Measurements from ENCODE around the gene TXNRD1.
"Not testable (repeated sequence)": the region's sequence is repeated elsewhere in the genome, so short reads cannot be mapped to it uniquely, and the experiment has no call there.

TXNRD1 gene

GRCh38 chr12:104242546-104243206, 27.1 kb downstream of the TXNRD1 start:
- no peak for DNase-seq

GRCh38 chr12:104243551-104243950, 28.0 kb downstream of the TXNRD1 start:
- DNase-seq, result no peak

DNA sequence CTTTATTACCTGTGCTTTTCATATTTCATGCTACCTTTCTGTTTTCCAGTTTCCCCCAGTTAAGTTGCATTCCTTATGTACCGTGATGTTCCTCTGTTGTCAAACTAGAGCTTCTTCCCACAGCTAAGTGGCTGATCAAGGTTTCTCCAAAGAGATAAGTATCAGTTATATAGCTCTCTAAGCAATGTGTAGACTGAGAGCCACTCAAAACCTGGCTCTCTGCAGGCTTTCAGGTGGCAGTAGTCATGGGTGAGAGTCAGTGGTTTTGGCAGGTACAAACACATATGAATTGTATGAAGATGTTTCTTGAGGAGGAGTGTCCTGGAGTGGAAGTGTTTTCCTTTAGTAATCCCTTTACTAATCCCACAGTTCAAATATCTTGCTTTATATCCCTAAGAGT, 28.4 kb downstream of the TXNRD1 start:
- no peak for DNase-seq

GRCh38 chr12:104247698-104248097, 32.1 kb downstream of the TXNRD1 start:
- DNase-seq, result no peak

- no peak for DNase-seq
Observed at GRCh38 chr12:104248444-104248843, 32.9 kb downstream of the TXNRD1 start.

- DNase-seq, result no peak
Observed at GRCh38 chr12:104249017-104249416, 33.4 kb downstream of the TXNRD1 start.

DNA sequence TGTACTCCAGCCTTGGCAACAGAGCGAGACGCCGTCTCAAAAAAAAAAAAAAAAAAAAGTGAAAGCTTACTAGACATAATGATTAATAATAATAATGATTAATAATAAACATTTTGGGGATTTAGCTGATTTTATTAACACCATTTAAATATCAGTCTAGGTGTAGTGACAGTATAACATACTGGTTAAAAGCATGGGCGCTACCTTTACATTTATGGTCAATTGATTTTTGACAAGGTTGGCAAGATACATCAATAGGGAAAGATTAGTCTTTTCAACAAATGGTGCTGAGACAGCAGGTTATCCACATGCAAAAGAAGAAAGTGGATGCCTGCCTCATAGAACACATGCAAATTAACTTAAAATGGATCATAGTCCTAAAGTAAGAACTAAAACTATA, 34.3 kb downstream of the TXNRD1 start:
- DNase-seq, result no peak

GRCh38 chr12:104250366-104251125, 35.0 kb downstream of the TXNRD1 start:
- no peak for DNase-seq

DNA sequence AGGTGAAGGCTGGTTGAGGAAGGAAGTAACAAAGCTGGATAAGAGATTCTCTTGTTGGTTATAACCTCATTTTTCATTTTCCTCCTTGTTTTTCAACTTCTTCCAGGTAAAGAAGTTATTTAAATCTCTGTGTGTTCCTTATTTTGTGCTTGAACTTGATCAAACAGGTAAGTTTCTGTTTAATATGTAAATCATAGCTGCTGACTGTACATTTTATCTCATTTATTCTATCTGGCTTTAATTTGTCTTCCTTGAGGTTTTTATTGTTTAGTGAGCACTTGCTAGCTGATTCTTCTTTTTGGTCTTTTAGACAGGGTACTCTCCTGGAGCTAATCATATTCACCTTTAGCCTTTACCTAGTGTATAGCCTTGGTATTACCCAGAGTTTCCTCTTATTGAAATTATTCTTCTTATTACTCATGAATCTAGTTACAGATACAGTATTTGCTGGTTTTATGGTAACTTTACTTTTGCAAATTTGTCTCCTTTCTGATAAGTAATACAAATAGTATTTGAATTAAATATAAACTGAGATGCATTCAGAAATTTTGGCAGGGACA, 42.4 kb downstream of the TXNRD1 start:
- DNase-seq, result no peak

DNA sequence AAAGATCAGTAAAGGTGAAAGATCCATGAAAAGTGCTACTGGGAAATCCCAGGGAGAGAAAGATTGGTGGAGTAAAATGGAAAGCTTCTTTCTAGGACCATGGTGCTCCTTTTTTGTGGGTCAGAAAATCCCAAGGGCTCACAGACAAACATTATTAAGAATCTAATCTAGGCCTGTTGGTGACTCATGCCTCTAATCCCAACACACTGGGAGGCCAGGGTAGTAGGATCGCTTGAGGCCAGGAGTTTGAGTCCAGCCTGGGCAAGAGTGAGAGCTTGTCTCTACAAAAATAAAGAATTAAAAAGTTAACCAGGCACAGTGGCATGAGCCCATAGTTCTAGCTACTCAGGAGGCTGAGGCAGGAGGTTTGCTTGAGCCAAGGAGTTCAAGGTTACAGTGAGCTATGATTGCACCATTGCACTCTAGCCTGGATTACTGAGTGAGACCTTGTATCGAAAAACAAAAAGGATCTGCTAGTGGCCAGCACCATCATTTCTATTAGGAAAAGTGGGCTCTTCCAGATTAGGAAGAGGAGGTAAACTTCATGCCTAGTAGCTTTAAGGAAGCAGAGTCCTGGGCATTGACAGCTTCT, 43.0 kb downstream of the TXNRD1 start:
- DNase-seq, result no peak

GRCh38 chr12:104263026-104263425, 47.4 kb downstream of the TXNRD1 start:
- DNase-seq, result no peak

- no peak for DNase-seq
Observed at GRCh38 chr12:104263580-104264358, 48.2 kb downstream of the TXNRD1 start.

- DNase-seq, result not testable (repeated sequence)
Observed at GRCh38 chr12:104265436-104265835, 49.9 kb downstream of the TXNRD1 start.

- no peak for DNase-seq
Observed at GRCh38 chr12:104272938-104273337, 57.4 kb downstream of the TXNRD1 start.

- no peak for DNase-seq
Observed at GRCh38 chr12:104273503-104273902, 57.9 kb downstream of the TXNRD1 start.

DNA sequence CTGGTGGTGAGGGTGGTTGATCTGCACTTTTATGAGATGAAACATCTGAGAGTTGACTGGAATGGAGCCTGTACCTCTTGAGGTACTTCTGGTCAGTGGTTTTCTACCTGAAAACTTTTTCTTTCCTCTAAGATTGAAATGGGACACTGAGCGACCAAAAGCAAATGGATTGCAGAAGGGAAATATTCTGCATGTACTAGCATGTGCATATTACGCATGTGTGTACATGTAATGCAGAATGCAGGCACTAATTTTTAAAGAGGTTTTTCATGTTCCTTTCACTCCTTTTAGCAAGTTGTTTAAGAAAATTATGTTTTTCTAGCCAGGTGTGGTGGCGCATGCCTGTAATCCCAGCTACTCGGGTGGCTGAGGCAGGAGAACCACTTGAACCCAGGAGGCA, 59.2 kb downstream of the TXNRD1 start:
- DNase-seq, result no peak

DNA sequence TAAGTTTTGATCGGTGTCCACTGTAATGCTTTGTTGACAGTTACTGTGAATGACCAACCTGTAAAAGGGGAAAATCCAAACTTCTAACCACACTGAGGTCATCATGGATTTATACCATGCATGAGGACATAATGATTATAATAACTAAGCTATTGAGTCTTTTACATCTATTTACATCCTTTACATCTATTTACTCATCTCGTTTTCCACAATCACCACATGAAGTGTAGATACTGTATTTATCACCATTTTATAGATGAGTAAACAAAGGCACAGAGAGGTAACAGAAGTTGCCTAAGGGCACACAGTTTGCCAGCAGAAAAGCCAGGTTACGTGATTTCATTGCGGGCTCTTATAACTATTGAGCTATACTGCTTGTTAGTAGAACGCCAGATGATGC, 60.1 kb downstream of the TXNRD1 start:
- no peak for DNase-seq

- no peak for DNase-seq
Observed at GRCh38 chr12:104276273-104277131, 60.9 kb downstream of the TXNRD1 start.

- DNase-seq, result no peak
Observed at GRCh38 chr12:104279164-104279563, 63.6 kb downstream of the TXNRD1 start.

- no peak for DNase-seq
Observed at GRCh38 chr12:104280111-104280510, 64.5 kb downstream of the TXNRD1 start.

DNA sequence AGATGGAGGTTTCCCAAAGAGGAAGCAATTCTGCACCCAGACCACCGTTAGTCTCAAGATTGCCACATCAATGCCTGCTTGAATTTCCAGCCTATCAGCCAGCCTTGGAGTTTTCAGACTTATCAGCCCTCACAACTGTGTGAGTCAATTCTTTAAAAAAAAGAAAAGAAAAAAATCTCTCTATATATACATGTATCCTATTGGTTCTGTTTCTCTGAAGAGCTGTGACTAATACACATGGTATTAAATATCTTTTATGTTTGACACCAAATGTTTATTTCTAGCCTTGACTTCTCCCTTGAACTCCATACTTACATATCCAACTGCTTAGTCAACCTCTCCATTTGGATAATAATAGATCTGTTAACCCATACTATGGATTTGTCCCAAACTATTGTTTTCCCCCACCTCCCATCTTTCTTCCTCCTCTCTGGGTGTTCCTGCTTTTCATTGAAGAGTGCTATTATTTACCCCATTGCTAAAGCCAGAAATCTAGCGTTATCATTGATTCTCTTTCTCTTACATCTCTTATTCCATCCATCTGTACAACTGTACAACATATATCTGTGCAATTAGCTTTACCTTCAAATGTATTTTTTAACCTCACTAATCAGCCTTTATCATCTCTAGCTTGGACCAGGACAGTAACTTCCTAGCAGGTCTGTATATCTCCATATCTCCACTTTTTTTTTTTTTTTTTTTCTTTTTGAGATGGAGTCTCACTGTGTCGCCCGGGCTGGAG, 65.3 kb downstream of the TXNRD1 start:
- no peak for DNase-seq
